HEK293 (cell line): Measurements from ENCODE around the gene CNPY1.

Source experiments
- CTCF ChIA-PET: fragments of 350-600 bp; formaldehyde crosslinking; extraction: SDS; loops from one replicate; lab custom pipeline; 2021; ENCODE audit warnings: antibody characterized with exemption; lab: Yijun Ruan, JAX
- POLR2A ChIA-PET: fragments of 300-600 bp; formaldehyde crosslinking; extraction: SDS; loops from one replicate; lab custom pipeline; 2020; ENCODE audit warnings: antibody characterized with exemption, inconsistent platforms; lab: Yijun Ruan, JAX
- H3K27ac ChIP-seq: fragments of 200-500 bp; sonication (Bioruptor generic); 2 replicates; pipeline ENCODE4 v1.5.1; 2014; ENCODE audit warnings: low read depth, low read length, control low read depth, inconsistent platforms; ENCODE audit errors: extremely low read depth
- H3K36me3 ChIP-seq, 2 experiments: fragments of 200-500 bp in 1 of 2; sonication (Bioruptor generic) in 1 of 2; 1 replicate in 1 of 2; 2 replicates in 1 of 2; pipeline ENCODE4 v1.5.1; 2014 to 2017; ENCODE audit warnings: inconsistent platforms in 2 of 2, low read length in 2 of 2; ENCODE audit not compliant: control insufficient read depth in 2 of 2, insufficient read depth in 1 of 2
- H3K4me1 ChIP-seq: fragments of 200-500 bp; sonication (Bioruptor generic); 2 replicates; pipeline ENCODE4 v1.5.1; 2014; ENCODE audit warnings: mild to moderate bottlenecking, low read length, inconsistent platforms; ENCODE audit not compliant: control insufficient read depth, insufficient read depth
- H3K4me3 ChIP-seq: 2 replicates; pipeline ENCODE4 v1.5.1; 2011; ENCODE audit warnings: low read depth, mild to moderate bottlenecking, control low read depth, low read length, moderate library complexity
- H3K9me3 ChIP-seq: fragments of 200-500 bp; sonication (Bioruptor generic); 2 replicates; pipeline ENCODE4 v1.5.1; 2014; ENCODE audit warnings: low read depth, low read length, inconsistent platforms; ENCODE audit not compliant: control insufficient read depth, insufficient read depth
- EGR2 ChIP-seq: fragments of 450-650 bp; formaldehyde crosslinking; IDR thresholded peaks from 2 replicates; pipeline ENCODE4 v1.5.1; 2016; ENCODE audit warnings: low read depth, missing biosample characterization, missing genetic modification characterization
- GLIS2 ChIP-seq: fragments of 450-650 bp; formaldehyde crosslinking; IDR thresholded peaks from 2 replicates; pipeline ENCODE4 v1.5.1; 2016; ENCODE audit warnings: missing biosample characterization, missing genetic modification characterization
- HOXA7 ChIP-seq: sonication (generic); formaldehyde crosslinking; IDR thresholded peaks from 2 replicates; pipeline ENCODE4 v1.8.1; 2022; ENCODE audit warnings: missing genetic modification reagents, borderline replicate concordance
- KLF8 ChIP-seq: fragments of 450-650 bp; formaldehyde crosslinking; IDR thresholded peaks from 2 replicates; pipeline ENCODE4 v1.5.1; 2016; ENCODE audit warnings: missing biosample characterization, missing genetic modification characterization
- SCRT2 ChIP-seq: fragments of 450-650 bp; formaldehyde crosslinking; IDR thresholded peaks from 2 replicates; pipeline ENCODE4 v1.5.1; 2016; ENCODE audit warnings: missing biosample characterization, missing genetic modification characterization
- SETDB1 ChIP-seq: IDR thresholded peaks from one replicate; pipeline ENCODE4 v1.6.1; 2017; ENCODE audit warnings: mild to moderate bottlenecking, low read length, moderate library complexity, mixed read lengths; ENCODE audit not compliant: insufficient read length
- SP2 ChIP-seq: fragments of 450-650 bp; formaldehyde crosslinking; IDR thresholded peaks from 2 replicates; pipeline ENCODE4 v1.5.1; 2016; ENCODE audit warnings: missing biosample characterization, missing genetic modification characterization
- SP3 ChIP-seq: fragments of 450-650 bp; formaldehyde crosslinking; IDR thresholded peaks from 2 replicates; pipeline ENCODE4 v1.5.1; 2016; ENCODE audit warnings: missing biosample characterization, missing genetic modification characterization
- WT1 ChIP-seq: fragments of 450-650 bp; formaldehyde crosslinking; IDR thresholded peaks from 2 replicates; pipeline ENCODE4 v1.5.1; 2016; ENCODE audit warnings: missing biosample characterization, missing genetic modification characterization
- ZFP3 ChIP-seq: fragments of 450-650 bp; formaldehyde crosslinking; IDR thresholded peaks from 2 replicates; pipeline ENCODE4 v1.5.1; 2016; ENCODE audit warnings: low read depth, missing biosample characterization, missing genetic modification characterization
- ZFP37 ChIP-seq: fragments of 450-650 bp; formaldehyde crosslinking; IDR thresholded peaks from 2 replicates; pipeline ENCODE4 v1.5.1; 2016; ENCODE audit warnings: missing biosample characterization, missing genetic modification characterization
- ZFP41 ChIP-seq: fragments of 450-650 bp; formaldehyde crosslinking; IDR thresholded peaks from 2 replicates; pipeline ENCODE4 v1.5.1; 2016; ENCODE audit warnings: missing biosample characterization, missing genetic modification characterization, borderline replicate concordance
- ZNF175 ChIP-seq: fragments of 450-650 bp; formaldehyde crosslinking; IDR thresholded peaks from 2 replicates; pipeline ENCODE4 v1.5.1; 2016; ENCODE audit warnings: missing biosample characterization, missing genetic modification characterization
- ZNF266 ChIP-seq: fragments of 450-650 bp; formaldehyde crosslinking; IDR thresholded peaks from 2 replicates; pipeline ENCODE4 v1.5.1; 2016; ENCODE audit warnings: missing biosample characterization, missing genetic modification characterization, low read depth
- ZNF335 ChIP-seq: fragments of 450-650 bp; formaldehyde crosslinking; conservative IDR thresholded peaks from 2 replicates; pipeline ENCODE4 v1.5.1; 2016; ENCODE audit warnings: missing biosample characterization, missing genetic modification characterization
- ZNF350 ChIP-seq: fragments of 450-650 bp; formaldehyde crosslinking; IDR thresholded peaks from 2 replicates; pipeline ENCODE4 v1.5.0; 2017; ENCODE audit warnings: missing biosample characterization, mild to moderate bottlenecking, missing genetic modification characterization
- ZNF404 ChIP-seq: fragments of 450-650 bp; formaldehyde crosslinking; IDR thresholded peaks from 2 replicates; pipeline ENCODE4 v1.5.1; 2017; ENCODE audit warnings: missing biosample characterization, missing genetic modification characterization
- ZNF426 ChIP-seq: fragments of 450-650 bp; formaldehyde crosslinking; IDR thresholded peaks from 2 replicates; pipeline ENCODE4 v1.5.1; 2017; ENCODE audit warnings: missing biosample characterization, missing genetic modification characterization, mild to moderate bottlenecking, inconsistent platforms, moderate library complexity
- ZNF544 ChIP-seq: fragments of 450-650 bp; formaldehyde crosslinking; IDR thresholded peaks from 2 replicates; pipeline ENCODE4 v1.5.0; 2017; ENCODE audit warnings: missing biosample characterization, missing genetic modification characterization
- ZNF561 ChIP-seq: fragments of 450-650 bp; IDR thresholded peaks from 2 replicates; pipeline ENCODE4 v1.5.1; 2018; ENCODE audit warnings: missing biosample characterization, missing genetic modification characterization, borderline replicate concordance
- ZNF626 ChIP-seq: fragments of 450-650 bp; sonication (Bioruptor Pico); formaldehyde crosslinking; IDR thresholded peaks from 2 replicates; pipeline ENCODE4 v1.5.1; 2018; ENCODE audit warnings: missing biosample characterization, missing genetic modification characterization, inconsistent platforms
- ZNF701 ChIP-seq: fragments of 450-650 bp; formaldehyde crosslinking; IDR thresholded peaks from 2 replicates; pipeline ENCODE4 v1.5.1; 2016; ENCODE audit warnings: missing biosample characterization, missing genetic modification characterization
- ZNF791 ChIP-seq: fragments of 450-650 bp; formaldehyde crosslinking; IDR thresholded peaks from 2 replicates; pipeline ENCODE4 v1.5.1; 2016; ENCODE audit warnings: missing biosample characterization, missing genetic modification characterization
- TF ChIP-seq, protein P1 (sequence below): fragments of 450-650 bp; formaldehyde crosslinking; IDR thresholded peaks from 2 replicates; pipeline ENCODE4 v1.5.1; 2016; ENCODE audit warnings: missing biosample characterization, missing genetic modification characterization
- TF ChIP-seq, protein P2 (sequence below): fragments of 450-650 bp; formaldehyde crosslinking; IDR thresholded peaks from 2 replicates; pipeline ENCODE4 v1.5.1; 2017; ENCODE audit warnings: missing biosample characterization, missing genetic modification characterization
- TF ChIP-seq, protein P3 (sequence below): fragments of 450-650 bp; IDR thresholded peaks from 2 replicates; pipeline ENCODE4 v1.5.1; 2018; ENCODE audit warnings: missing biosample characterization, missing genetic modification characterization
- TF ChIP-seq, protein P4 (sequence below): fragments of 450-650 bp; formaldehyde crosslinking; IDR thresholded peaks from 2 replicates; pipeline ENCODE4 v1.5.1; 2016; ENCODE audit warnings: missing biosample characterization, missing genetic modification characterization, low read depth

Gene CNPY1

DNA sequence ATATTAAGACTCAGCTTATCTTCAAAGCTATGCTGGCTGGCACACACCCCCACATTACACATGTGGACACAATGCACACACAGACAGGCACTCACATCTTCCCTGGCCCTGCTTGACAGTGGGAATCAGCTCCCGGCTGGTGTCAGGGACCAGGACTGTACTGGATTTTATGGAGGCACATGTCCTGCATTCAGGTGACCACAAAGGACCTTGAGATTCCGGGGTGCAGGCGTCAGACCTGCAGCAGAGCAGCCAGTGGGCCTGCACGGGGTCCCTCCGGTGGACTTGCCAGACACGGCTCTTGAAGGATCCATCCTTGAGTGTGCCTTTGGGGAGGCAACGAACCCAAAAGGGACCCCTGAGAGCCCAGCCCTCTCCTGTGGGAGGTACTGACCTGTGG, 1.9 kb downstream of the CNPY1 start:
- ChIA-PET POLR2A (no interaction called here), CTCF (interaction anchor here (0.7 to 1.3 kb wide), 2 partner anchors 11 to 55 kb away, joined by 4 read pairs; no protein-coding TSS in a partner anchor)
- no peaks in the 10 kb centered on the region for H3K4me1 ChIP-seq
- no peak overlapping the region for H3K4me3 ChIP-seq
- TF ChIP-seq WT1 (tag by site-specific recombination) (no peak), ZFP3 (tag by site-specific recombination) (no peak), ZNF266 (tag by site-specific recombination) (no peak), ZFP37 (tag by site-specific recombination) (no peak), KLF8 (tag by site-specific recombination) (no peak), EGR2 (tag by site-specific recombination) (no peak), ZNF791 (tag by site-specific recombination) (no peak)
- TF ChIP-seq, all 188 proteins: peak for 0
- no peak overlapping the region for H3K27ac ChIP-seq
- H3K36me3 ChIP-seq: no peaks in the 10 kb centered on the region
- H3K9me3 ChIP-seq: no peaks in the 10 kb centered on the region

DNA sequence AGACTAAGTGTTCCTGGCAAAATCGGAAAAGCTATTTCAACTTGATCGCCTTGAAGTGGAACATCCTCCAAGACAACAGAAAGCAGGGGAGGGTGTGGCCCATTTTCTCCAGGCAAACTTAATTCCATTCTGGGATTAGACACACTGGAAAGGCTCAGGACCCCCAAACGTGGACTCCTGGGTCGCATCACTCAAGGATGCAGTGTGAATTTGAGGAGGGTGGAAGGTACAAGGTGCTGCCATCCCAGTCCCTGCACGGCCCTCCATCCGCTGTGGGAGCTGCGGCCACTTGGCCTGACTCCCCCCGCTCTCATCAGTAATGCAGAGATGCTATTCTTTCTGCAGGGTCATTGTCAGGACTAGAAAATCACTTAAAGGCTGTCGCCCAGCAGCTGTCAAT, 2.4 kb downstream of the CNPY1 start:
- CTCF ChIA-PET: interaction anchor here (0.7 to 1.3 kb wide), 2 partner anchors 11 to 55 kb away, joined by 4 read pairs; no protein-coding TSS in a partner anchor
- Histone ChIP-seq H3K27ac (no peak overlapping the region), H3K9me3 (no peaks in the 10 kb centered on the region), H3K4me3 (no peak overlapping the region), H3K4me1 (no peaks in the 10 kb centered on the region), H3K36me3 (no peaks in the 10 kb centered on the region)
- POLR2A ChIA-PET: no interaction called here
- TF ChIP-seq ZNF335 (tag by site-specific recombination): no peak
- TF ChIP-seq SCRT2: no peak
- no peak for TF ChIP-seq ZNF350
- TF ChIP-seq ZNF404 (tag by site-specific recombination): no peak
- TF ChIP-seq, protein P1, sequence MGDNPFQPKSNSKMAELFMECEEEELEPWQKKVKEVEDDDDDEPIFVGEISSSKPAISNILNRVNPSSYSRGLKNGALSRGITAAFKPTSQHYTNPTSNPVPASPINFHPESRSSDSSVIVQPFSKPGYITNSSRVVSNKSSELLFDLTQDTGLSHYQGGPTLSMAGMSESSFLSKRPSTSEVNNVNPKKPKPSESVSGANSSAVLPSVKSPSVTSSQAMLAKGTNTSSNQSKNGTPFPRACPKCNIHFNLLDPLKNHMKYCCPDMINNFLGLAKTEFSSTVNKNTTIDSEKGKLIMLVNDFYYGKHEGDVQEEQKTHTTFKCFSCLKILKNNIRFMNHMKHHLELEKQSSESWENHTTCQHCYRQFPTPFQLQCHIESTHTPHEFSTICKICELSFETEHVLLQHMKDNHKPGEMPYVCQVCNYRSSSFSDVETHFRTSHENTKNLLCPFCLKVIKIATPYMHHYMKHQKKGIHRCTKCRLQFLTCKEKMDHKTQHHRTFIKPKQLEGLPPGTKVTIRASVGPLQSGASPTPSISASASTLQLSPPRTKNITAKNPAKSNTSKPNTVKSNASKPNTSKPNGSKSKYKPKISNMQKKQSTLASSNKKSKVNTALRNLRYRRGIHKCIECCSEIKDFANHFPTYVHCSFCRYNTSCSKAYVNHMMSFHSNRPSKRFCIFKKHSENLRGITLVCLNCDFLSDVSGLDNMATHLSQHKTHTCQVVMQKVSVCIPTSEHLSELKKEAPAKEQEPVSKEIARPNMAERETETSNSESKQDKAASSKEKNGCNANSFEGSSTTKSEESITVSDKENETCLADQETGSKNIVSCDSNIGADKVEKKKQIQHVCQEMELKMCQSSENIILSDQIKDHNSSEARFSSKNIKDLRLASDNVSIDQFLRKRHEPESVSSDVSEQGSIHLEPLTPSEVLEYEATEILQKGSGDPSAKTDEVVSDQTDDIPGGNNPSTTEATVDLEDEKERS: no peak
- TF ChIP-seq, protein P2, sequence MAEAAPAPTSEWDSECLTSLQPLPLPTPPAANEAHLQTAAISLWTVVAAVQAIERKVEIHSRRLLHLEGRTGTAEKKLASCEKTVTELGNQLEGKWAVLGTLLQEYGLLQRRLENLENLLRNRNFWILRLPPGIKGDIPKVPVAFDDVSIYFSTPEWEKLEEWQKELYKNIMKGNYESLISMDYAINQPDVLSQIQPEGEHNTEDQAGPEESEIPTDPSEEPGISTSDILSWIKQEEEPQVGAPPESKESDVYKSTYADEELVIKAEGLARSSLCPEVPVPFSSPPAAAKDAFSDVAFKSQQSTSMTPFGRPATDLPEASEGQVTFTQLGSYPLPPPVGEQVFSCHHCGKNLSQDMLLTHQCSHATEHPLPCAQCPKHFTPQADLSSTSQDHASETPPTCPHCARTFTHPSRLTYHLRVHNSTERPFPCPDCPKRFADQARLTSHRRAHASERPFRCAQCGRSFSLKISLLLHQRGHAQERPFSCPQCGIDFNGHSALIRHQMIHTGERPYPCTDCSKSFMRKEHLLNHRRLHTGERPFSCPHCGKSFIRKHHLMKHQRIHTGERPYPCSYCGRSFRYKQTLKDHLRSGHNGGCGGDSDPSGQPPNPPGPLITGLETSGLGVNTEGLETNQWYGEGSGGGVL (tag by site-specific recombination): no peak
- no peak for TF ChIP-seq ZNF175
- TF ChIP-seq SETDB1: no peak
- TF ChIP-seq, protein P3, sequence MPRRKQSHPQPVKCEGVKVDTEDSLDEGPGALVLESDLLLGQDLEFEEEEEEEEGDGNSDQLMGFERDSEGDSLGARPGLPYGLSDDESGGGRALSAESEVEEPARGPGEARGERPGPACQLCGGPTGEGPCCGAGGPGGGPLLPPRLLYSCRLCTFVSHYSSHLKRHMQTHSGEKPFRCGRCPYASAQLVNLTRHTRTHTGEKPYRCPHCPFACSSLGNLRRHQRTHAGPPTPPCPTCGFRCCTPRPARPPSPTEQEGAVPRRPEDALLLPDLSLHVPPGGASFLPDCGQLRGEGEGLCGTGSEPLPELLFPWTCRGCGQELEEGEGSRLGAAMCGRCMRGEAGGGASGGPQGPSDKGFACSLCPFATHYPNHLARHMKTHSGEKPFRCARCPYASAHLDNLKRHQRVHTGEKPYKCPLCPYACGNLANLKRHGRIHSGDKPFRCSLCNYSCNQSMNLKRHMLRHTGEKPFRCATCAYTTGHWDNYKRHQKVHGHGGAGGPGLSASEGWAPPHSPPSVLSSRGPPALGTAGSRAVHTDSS (tag by site-specific recombination): no peak
- TF ChIP-seq ZNF626 (tag by site-specific recombination): no peak
- TF ChIP-seq ZNF561 (tag by site-specific recombination): no peak
- no peak for TF ChIP-seq GLIS2 (tag by site-specific recombination)
- no peak for TF ChIP-seq ZNF701 (tag by site-specific recombination)
- TF ChIP-seq SP2 (tag by site-specific recombination): no peak
- TF ChIP-seq ZNF544 (tag by site-specific recombination): no peak
- TF ChIP-seq SP3 (tag by site-specific recombination): no peak
- TF ChIP-seq ZFP41: no peak
- TF ChIP-seq ZNF426 (tag by site-specific recombination): no peak
- TF ChIP-seq, protein P4, sequence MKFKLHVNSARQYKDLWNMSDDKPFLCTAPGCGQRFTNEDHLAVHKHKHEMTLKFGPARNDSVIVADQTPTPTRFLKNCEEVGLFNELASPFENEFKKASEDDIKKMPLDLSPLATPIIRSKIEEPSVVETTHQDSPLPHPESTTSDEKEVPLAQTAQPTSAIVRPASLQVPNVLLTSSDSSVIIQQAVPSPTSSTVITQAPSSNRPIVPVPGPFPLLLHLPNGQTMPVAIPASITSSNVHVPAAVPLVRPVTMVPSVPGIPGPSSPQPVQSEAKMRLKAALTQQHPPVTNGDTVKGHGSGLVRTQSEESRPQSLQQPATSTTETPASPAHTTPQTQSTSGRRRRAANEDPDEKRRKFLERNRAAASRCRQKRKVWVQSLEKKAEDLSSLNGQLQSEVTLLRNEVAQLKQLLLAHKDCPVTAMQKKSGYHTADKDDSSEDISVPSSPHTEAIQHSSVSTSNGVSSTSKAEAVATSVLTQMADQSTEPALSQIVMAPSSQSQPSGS: no peak
- no peak for TF ChIP-seq HOXA7
